HEK293 (cell line): ENCODE measurements around the gene MYO7B.

ENCODE experiments used
- CTCF ChIA-PET: fragments of 350-600 bp; formaldehyde crosslinking; extraction: SDS; loops from one replicate; lab custom pipeline; 2021; ENCODE audit warnings: antibody characterized with exemption; lab: Yijun Ruan, JAX
- POLR2A ChIA-PET: fragments of 300-600 bp; formaldehyde crosslinking; extraction: SDS; loops from one replicate; lab custom pipeline; 2020; ENCODE audit warnings: antibody characterized with exemption, inconsistent platforms; lab: Yijun Ruan, JAX
- H3K27ac ChIP-seq: fragments of 200-500 bp; sonication (Bioruptor generic); 2 replicates; pipeline ENCODE4 v1.5.1; 2014; ENCODE audit warnings: low read depth, low read length, control low read depth, inconsistent platforms; ENCODE audit errors: extremely low read depth
- H3K36me3 ChIP-seq, 2 experiments: fragments of 200-500 bp in 1 of 2; sonication (Bioruptor generic) in 1 of 2; 1 replicate in 1 of 2; 2 replicates in 1 of 2; pipeline ENCODE4 v1.5.1; 2014 to 2017; ENCODE audit warnings: inconsistent platforms in 2 of 2, low read length in 2 of 2; ENCODE audit not compliant: control insufficient read depth in 2 of 2, insufficient read depth in 1 of 2
- H3K4me1 ChIP-seq: fragments of 200-500 bp; sonication (Bioruptor generic); 2 replicates; pipeline ENCODE4 v1.5.1; 2014; ENCODE audit warnings: mild to moderate bottlenecking, low read length, inconsistent platforms; ENCODE audit not compliant: control insufficient read depth, insufficient read depth
- H3K4me3 ChIP-seq: 2 replicates; pipeline ENCODE4 v1.5.1; 2011; ENCODE audit warnings: low read depth, mild to moderate bottlenecking, control low read depth, low read length, moderate library complexity
- H3K9me3 ChIP-seq: fragments of 200-500 bp; sonication (Bioruptor generic); 2 replicates; pipeline ENCODE4 v1.5.1; 2014; ENCODE audit warnings: low read depth, low read length, inconsistent platforms; ENCODE audit not compliant: control insufficient read depth, insufficient read depth
- FEZF1 ChIP-seq: fragments of 450-650 bp; formaldehyde crosslinking; IDR thresholded peaks from 2 replicates; pipeline ENCODE4 v1.5.1; 2016; ENCODE audit warnings: missing biosample characterization, missing genetic modification characterization
- MEIS1 ChIP-seq: sonication (generic); formaldehyde crosslinking; IDR thresholded peaks from 2 replicates; pipeline ENCODE4 v1.8.1; 2022; ENCODE audit warnings: missing genetic modification reagents, mild to moderate bottlenecking, borderline replicate concordance
- PRDM1 ChIP-seq: fragments of 450-650 bp; formaldehyde crosslinking; IDR thresholded peaks from 2 replicates; pipeline ENCODE4; 2016; ENCODE audit warnings: missing biosample characterization, missing genetic modification characterization
- TCF7L2 ChIP-seq: IDR thresholded peaks from 2 replicates; pipeline ENCODE4 v1.6.1; 2011; ENCODE audit warnings: low read depth, mild to moderate bottlenecking, inconsistent platforms, low read length, moderate library complexity, borderline replicate concordance
- ZFHX2 ChIP-seq: fragments of 450-650 bp; formaldehyde crosslinking; conservative IDR thresholded peaks from 2 replicates; pipeline ENCODE4 v1.5.1; 2016; ENCODE audit warnings: missing biosample characterization, missing genetic modification characterization
- ZIC2 ChIP-seq: fragments of 450-650 bp; formaldehyde crosslinking; IDR thresholded peaks from 2 replicates; pipeline ENCODE4 v1.5.1; 2016; ENCODE audit warnings: missing biosample characterization, missing genetic modification characterization
- ZNF132 ChIP-seq: fragments of 450-650 bp; formaldehyde crosslinking; IDR thresholded peaks from 2 replicates; pipeline ENCODE4 v1.5.1; 2017; ENCODE audit warnings: missing biosample characterization, missing genetic modification characterization, borderline replicate concordance
- ZNF148 ChIP-seq: fragments of 450-650 bp; formaldehyde crosslinking; IDR thresholded peaks from 2 replicates; pipeline ENCODE4 v1.5.0; 2017; ENCODE audit warnings: missing biosample characterization, missing genetic modification characterization, borderline replicate concordance
- ZNF2 ChIP-seq: fragments of 450-650 bp; formaldehyde crosslinking; IDR thresholded peaks from 2 replicates; pipeline ENCODE4 v1.5.1; 2016; ENCODE audit warnings: missing biosample characterization, missing genetic modification characterization
- ZNF324 ChIP-seq: fragments of 450-650 bp; formaldehyde crosslinking; IDR thresholded peaks from 2 replicates; pipeline ENCODE4 v1.5.1; 2016; ENCODE audit warnings: missing biosample characterization, missing genetic modification characterization
- ZNF391 ChIP-seq: fragments of 450-650 bp; formaldehyde crosslinking; IDR thresholded peaks from 2 replicates; pipeline ENCODE4 v1.5.1; 2016; ENCODE audit warnings: low read depth, missing biosample characterization, missing genetic modification characterization, borderline replicate concordance
- ZNF398 ChIP-seq: fragments of 450-650 bp; formaldehyde crosslinking; IDR thresholded peaks from 2 replicates; pipeline ENCODE4 v1.5.1; 2017; ENCODE audit warnings: missing biosample characterization, missing genetic modification characterization
- ZNF423 ChIP-seq: fragments of 450-650 bp; formaldehyde crosslinking; IDR thresholded peaks from 2 replicates; pipeline ENCODE4 v1.5.1; 2016; ENCODE audit warnings: missing biosample characterization, missing genetic modification characterization
- ZNF776 ChIP-seq: fragments of 450-650 bp; formaldehyde crosslinking; IDR thresholded peaks from 2 replicates; pipeline ENCODE4 v1.5.0; 2017; ENCODE audit warnings: missing biosample characterization, missing genetic modification characterization, borderline replicate concordance
- ZNF777 ChIP-seq: fragments of 450-650 bp; formaldehyde crosslinking; IDR thresholded peaks from 2 replicates; pipeline ENCODE4 v1.5.1; 2017; ENCODE audit warnings: missing biosample characterization, missing genetic modification characterization, borderline replicate concordance
- ZNF791 ChIP-seq: fragments of 450-650 bp; formaldehyde crosslinking; IDR thresholded peaks from 2 replicates; pipeline ENCODE4 v1.5.1; 2016; ENCODE audit warnings: missing biosample characterization, missing genetic modification characterization

Gene MYO7B

DNA sequence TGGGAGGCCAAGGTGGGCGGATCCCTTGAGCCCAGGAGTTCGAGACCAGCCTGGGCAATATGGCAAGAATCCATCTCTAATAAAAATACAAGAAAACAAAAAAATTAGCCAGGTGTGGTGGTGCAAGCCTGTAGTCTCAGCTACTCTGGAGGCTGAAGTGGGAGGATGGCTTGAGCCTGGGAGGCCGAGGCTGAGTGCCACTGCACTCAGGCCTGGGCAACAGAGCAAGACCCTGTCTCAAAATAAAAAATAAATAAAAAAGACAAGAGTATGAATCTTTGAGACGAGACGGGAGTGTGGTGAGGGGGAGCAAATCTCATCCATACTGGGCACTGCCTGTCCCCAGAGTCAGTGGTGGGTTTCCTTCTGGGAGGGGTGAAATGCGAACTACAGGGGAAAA, 122.7 kb downstream of the MYO7B start:
- Histone ChIP-seq H3K9me3 (no peaks in the 10 kb centered on the region), H3K36me3 (no peaks in the 10 kb centered on the region), H3K4me3 (no peak overlapping the region), H3K4me1 (no peaks in the 10 kb centered on the region), H3K27ac (no peak overlapping the region)
- CTCF ChIA-PET, result no interaction called here
- POLR2A ChIA-PET, result no interaction called here
- TF ChIP-seq ZNF777 (tag by site-specific recombination), result no peak
- TF ChIP-seq FEZF1, result no peak
- TF ChIP-seq ZFHX2 (tag by site-specific recombination), result peak; percentile 28; the same call in 1 of the 2 replicates
- no peak for TF ChIP-seq ZNF423 (tag by site-specific recombination)
- TF ChIP-seq ZNF324 (tag by site-specific recombination), result no peak
- TF ChIP-seq ZNF148 (tag by site-specific recombination), result no peak
- no peak for TF ChIP-seq ZNF398 (tag by site-specific recombination)
- no peak for TF ChIP-seq ZNF391 (tag by site-specific recombination)

DNA sequence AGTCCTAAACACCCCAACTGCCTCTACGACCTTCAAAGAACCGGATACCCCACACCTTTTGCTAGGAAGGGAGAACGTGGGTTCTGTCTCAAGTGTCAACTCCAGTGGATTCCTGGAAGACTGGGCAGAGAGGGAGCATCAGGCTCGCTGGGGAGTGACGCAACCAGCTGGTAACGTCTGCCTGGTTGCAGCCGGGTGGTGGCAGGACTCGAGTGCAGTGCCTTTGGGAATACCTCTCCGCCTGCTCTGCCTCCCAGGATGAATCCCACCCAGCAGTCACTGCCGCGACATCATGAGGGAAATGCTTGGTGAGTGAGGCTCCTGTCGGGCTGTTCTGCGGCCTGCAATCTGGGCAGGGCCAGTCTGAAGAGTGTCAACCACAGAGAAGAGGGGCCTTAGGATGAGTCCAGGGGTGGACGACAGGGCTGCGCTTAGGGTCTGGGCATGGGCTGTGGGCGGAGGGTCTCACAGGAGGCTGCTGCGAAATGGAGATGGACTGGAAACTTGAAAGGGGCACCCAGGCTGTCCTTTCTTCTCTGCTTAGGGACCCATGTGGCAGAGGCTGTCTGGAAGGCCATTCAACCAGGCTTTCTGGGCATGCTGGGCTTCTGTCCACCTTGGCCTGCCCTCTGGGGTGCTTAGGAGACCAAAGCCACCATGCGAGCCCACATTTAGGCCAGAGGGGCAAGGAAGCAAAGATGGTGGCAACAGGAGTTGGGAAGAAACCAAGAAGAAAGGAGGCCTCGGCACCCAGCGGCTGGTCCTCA, 123.3 kb downstream of the MYO7B start:
- ChIA-PET CTCF (no interaction called here), POLR2A (no interaction called here)
- Histone ChIP-seq H3K27ac (no peak overlapping the region), H3K4me1 (no peaks in the 10 kb centered on the region), H3K9me3 (no peaks in the 10 kb centered on the region), H3K4me3 (no peak overlapping the region), H3K36me3 (no peaks in the 10 kb centered on the region)
- TF ChIP-seq ZNF132 (tag by site-specific recombination) (no peak), ZNF776 (no peak), ZNF791 (tag by site-specific recombination) (no peak), TCF7L2 (no peak), ZNF324 (tag by site-specific recombination) (no peak), PRDM1 (tag by site-specific recombination) (no peak), ZIC2 (tag by site-specific recombination) (no peak), MEIS1 (CRISPR knock-in tag) (no peak), ZNF2 (tag by site-specific recombination) (no peak)
